Measurements from ENCODE around the gene TTN.

DNA sequence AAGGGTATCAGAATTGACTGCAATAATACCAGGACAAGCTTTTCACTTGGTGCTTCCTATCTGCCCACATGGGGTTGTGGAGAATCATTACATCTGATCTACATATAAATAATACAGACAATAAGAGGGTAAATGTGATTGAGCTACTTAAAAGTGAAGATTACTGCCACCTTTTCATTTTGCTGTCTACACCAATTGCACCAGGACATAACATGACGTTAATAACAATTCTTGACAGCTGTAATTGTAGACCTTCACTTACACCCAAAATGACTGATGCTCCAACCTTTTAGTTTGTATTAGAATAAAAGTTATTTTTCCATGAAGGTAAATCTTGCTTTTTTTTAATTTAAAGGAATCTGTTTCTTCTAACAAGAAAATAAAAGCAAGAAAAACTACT is 36.5 kb upstream of the TTN start:
- TF ChIP-seq CTCF (IDR thresholded peaks at IDR 0.05) (no peak), EZH2 (IDR thresholded peaks at IDR 0.05; ENCODE audit: borderline replicate concordance, insufficient read depth, low read depth, low read length, poor library complexity, severe bottlenecking) (no peak)

Measured in B cell (primary cell).